ENCODE measurements around the gene NUTM2D. TPM values are rescaled to one million over a fixed set of nuclear protein-coding genes. Genes with fewer than 3 reads are reported as not detected.

NUTM2D gene
- total and polyA plus RNA-seq, 10 of the 15 experiments (the other 5 are each of a cell fraction or from before 2014, with no cell fraction given): 0.15 to 1.6 (median 1.1) TPM; not detected in 2

Small RNA genes lying within 50 kb of the gene (small RNA-seq; reads per million reads assigned to genes)
- gene AL355334.1: not detected

Other genes with a start within 250 kb of the NUTM2D start
- 0.05 and 0.11 TPM in 2 replicates for gene NUTM2A, start 132.3 kb upstream of the NUTM2D start, total RNA-seq (2014; rRNA removed)
- gene NUTM2A, start 132.3 kb upstream of the NUTM2D start, total RNA-seq (2014; rRNA removed; fragmentation: Illumina TruSeq; extraction: Trizol): not detected in 2 replicates
- gene NUTM2A, start 132.3 kb upstream of the NUTM2D start, total RNA-seq (2021): 0.38 TPM in 1 of 2 replicates, not detected in the other
- gene NUTM2A, start 132.3 kb upstream of the NUTM2D start, polyA plus RNA-seq (2011; rRNA removed): not detected in 2 replicates
- gene NUTM2A, start 132.3 kb upstream of the NUTM2D start, polyA plus RNA-seq (2014; fragmentation: Illumina TruSeq; extraction: Trizol): 0.03 TPM in 1 of 2 replicates, not detected in the other
- not detected for gene NUTM2A, start 132.3 kb upstream of the NUTM2D start, polyA plus RNA-seq (2014; fragmentation: Nextera tagmentation; extraction: Ambion mirVana)
- 0.20 and 0.29 TPM in 2 replicates for gene NUTM2A, start 132.3 kb upstream of the NUTM2D start, polyA plus RNA-seq (2014; rRNA removed)
- under 1 TPM in 1 of 2 experiments, not detected in 1; 0.13 TPM for gene NUTM2A, start 132.3 kb upstream of the NUTM2D start, polyA plus RNA-seq (2016; fragmentation: Nextera tagmentation; extraction: Ambion mirVana)
- gene MINPP1, start 147.1 kb downstream of the NUTM2D start, total RNA-seq (2014; rRNA removed): 11.2 and 12.6 TPM in 2 replicates
- 7.8 and 8.7 TPM in 2 replicates for gene MINPP1, start 147.1 kb downstream of the NUTM2D start, total RNA-seq (2014; rRNA removed; fragmentation: Illumina TruSeq; extraction: Trizol)
- gene MINPP1, start 147.1 kb downstream of the NUTM2D start, total RNA-seq (2021): 12.7 and 14.5 TPM in 2 replicates
- 9.4 and 10.1 TPM in 2 replicates for gene MINPP1, start 147.1 kb downstream of the NUTM2D start, polyA plus RNA-seq (2011; rRNA removed)
- gene MINPP1, start 147.1 kb downstream of the NUTM2D start, polyA plus RNA-seq (2014; fragmentation: Illumina TruSeq; extraction: Trizol): 11.4 and 12.7 TPM in 2 replicates
- gene MINPP1, start 147.1 kb downstream of the NUTM2D start, polyA plus RNA-seq (2014; fragmentation: Nextera tagmentation; extraction: Ambion mirVana): 1 to 10 TPM; 3.9 to 5.4 TPM
- 7.5 and 8.2 TPM in 2 replicates for gene MINPP1, start 147.1 kb downstream of the NUTM2D start, polyA plus RNA-seq (2014; rRNA removed)
- 10 to 100 TPM; 25.2 to 29.2 TPM for gene MINPP1, start 147.1 kb downstream of the NUTM2D start, polyA plus RNA-seq (2016; fragmentation: Nextera tagmentation; extraction: Ambion mirVana)

Measured in GM12878 (cell line).